Osteocyte (in vitro differentiated cells): ENCODE data around the gene RGS10. TPM values are rescaled to one million over a fixed set of nuclear protein-coding genes. Genes with fewer than 3 reads are reported as not detected.
A peak's percentile ranks its signal among the peaks of the same experiment; 100 is the strongest.

Experiments used
- DNase-seq: peaks from one replicate; pipeline ENCODE4 v3.0.0; 2021; ENCODE audit warnings: mixed read lengths; ENCODE audit not compliant: unreplicated experiment; ENCODE audit errors: extremely low spot score
- H3K27ac Mint-ChIP-seq: one replicate; pipeline ENCODE4 v1.8.0; 2021; ENCODE audit warnings: mild to moderate bottlenecking, mixed read lengths; ENCODE audit not compliant: unreplicated experiment
- H3K27me3 Mint-ChIP-seq: one replicate; pipeline ENCODE4 v1.8.0; 2021; ENCODE audit warnings: mixed read lengths; ENCODE audit not compliant: unreplicated experiment
- H3K36me3 Mint-ChIP-seq: one replicate; pipeline ENCODE4 v1.8.0; 2021; ENCODE audit warnings: mixed read lengths; ENCODE audit not compliant: unreplicated experiment
- H3K4me1 Mint-ChIP-seq: one replicate; pipeline ENCODE4 v1.8.0; 2021; ENCODE audit warnings: mixed read lengths; ENCODE audit not compliant: unreplicated experiment
- H3K4me3 Mint-ChIP-seq: one replicate; pipeline ENCODE4 v1.8.0; 2021; ENCODE audit warnings: mild to moderate bottlenecking, moderate library complexity, mixed read lengths; ENCODE audit not compliant: unreplicated experiment
- H3K9me3 Mint-ChIP-seq: one replicate; pipeline ENCODE4 v1.8.0; 2021; ENCODE audit warnings: mixed read lengths; ENCODE audit not compliant: unreplicated experiment
- CTCF ChIP-seq: fragments of 200-600 bp; sonication (generic); IDR thresholded peaks from 2 replicates; pipeline ENCODE4 v1.5.0; 2021; ENCODE audit warnings: antibody characterized with exemption, mild to moderate bottlenecking, moderate library complexity
- long read RNA-seq: library from polyadenylated mRNA; unstranded; transcript quantifications from one replicate; pipeline ENCODE4 v2.0.0, GENCODE V29; 2021
- total RNA-seq: library from RNA; stranded (reverse); gene quantifications from 2 replicates; pipeline ENCODE4 v1.2.1, GENCODE V29; 2021

Gene RGS10
- total RNA-seq = 19.0 and 23.3 TPM in 2 replicates
- long read RNA-seq, transcript RGS10-202 (5 exons, 804 nt) = major isoform, 15 of 15 reads
- long read RNA-seq, partial matches to known transcripts = 0 of 15 reads
- long read RNA-seq, other reads (novel, unspliced or antisense) = 0 of 15 reads

DNA sequence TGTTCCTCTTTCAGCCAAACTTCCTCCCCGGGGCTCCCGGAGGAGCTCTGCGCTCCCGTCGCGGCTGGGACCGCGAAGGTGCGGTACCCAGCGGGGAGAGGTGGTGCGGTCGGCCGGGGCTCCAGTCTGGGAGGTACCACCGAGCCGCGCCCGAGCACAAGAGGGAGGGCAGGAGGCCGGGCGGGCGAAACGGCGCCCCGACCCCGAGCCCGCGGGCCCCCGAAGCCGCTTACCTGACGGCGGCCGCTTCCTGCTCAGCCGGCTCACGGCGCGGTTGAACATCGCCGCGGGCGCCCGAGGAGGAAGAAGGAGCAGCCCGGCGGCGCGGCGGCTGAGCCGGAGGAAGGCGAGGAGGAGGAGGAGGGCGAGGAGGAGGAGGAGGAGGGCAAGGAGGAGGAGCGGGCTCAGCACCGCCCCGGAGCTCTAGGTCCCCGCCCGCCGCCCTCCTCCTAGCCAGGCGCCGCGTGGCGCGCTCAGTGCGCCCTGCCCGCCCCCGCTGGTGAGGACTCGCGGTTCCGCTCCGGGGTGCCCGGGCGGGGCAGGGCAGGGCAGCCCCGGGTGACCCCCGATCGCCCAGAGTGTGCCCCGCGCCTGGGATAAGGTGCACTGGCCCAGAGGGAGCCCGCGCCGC, at the start of gene RGS10:
RGS10 (minus strand) TSS at position 363 of the 631 bp plus-strand sequence; CDS start at position 282, 81 bp downstream.
- no peak for TF ChIP-seq CTCF
- Mint-ChIP-seq H3K9me3 (no peaks in the 10 kb centered on the region), H3K27me3 (peaks cover 1% of the 10 kb centered on the region), H3K36me3 (no peaks in the 10 kb centered on the region), H3K4me1 (peaks cover 37% of the 10 kb centered on the region), H3K27ac (no peak within 1 kb of the TSS), H3K4me3 (peak within 1 kb of the TSS; percentile 83)
- no peak for DNase-seq

GRCh38 chr10:119588071-119588470, 45.6 kb upstream of the RGS10 start:
- Mint-ChIP-seq H3K27me3 (no peaks in the 10 kb centered on the region), H3K27ac (no peak overlapping the region), H3K4me3 (no peak overlapping the region), H3K4me1 (peaks cover 20% of the 10 kb centered on the region), H3K36me3 (peaks cover 8% of the 10 kb centered on the region), H3K9me3 (no peaks in the 10 kb centered on the region)
- no peak for DNase-seq
- TF ChIP-seq CTCF = no peak

DNA sequence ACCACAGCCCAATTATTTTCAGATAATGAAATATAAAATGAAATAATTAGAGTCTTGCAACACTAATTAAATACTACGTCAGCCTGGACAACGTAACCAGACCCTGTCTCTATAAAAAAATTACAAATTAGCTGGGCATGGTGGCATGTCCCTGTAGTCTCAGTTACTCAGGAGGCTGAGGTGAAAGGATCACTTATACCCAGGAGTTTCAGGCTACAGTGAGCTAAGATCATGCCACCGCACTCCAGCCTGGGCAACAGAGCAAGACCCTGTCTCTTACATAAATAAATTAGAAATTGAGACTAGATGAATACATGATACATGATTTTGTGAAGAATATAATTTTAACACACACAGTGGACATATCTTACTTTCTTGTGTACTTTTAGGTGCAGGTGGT, 35.8 kb upstream of the RGS10 start:
- no peaks in the 10 kb centered on the region for H3K27me3 Mint-ChIP-seq
- no peak overlapping the region for H3K4me3 Mint-ChIP-seq
- DNase-seq = no peak
- H3K9me3 Mint-ChIP-seq = no peaks in the 10 kb centered on the region
- no peak overlapping the region for H3K27ac Mint-ChIP-seq
- no peak for TF ChIP-seq CTCF
- peaks cover 48% of the 10 kb centered on the region for H3K36me3 Mint-ChIP-seq
- H3K4me1 Mint-ChIP-seq = peaks cover 4% of the 10 kb centered on the region

DNA sequence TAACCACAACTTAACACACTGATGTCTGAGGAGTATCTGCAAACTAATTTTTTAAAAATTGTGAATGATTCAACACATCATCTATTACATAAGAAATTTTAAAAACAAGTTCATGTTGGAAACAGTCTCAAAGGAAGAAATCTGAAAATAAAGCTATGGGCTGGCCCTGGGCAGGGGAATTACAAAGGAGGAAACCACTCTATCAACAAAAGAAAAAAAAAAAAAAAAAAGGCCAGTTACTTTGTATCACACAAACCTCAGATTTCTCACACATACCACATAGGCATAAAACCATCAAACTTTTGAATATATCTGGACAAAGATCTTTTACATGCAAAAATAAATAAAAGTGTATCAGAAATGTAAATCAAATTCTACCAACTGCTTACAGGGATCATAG, 33.5 kb upstream of the RGS10 start:
- Mint-ChIP-seq H3K4me1 (no peaks in the 10 kb centered on the region), H3K27me3 (no peaks in the 10 kb centered on the region), H3K27ac (no peak overlapping the region), H3K4me3 (no peak overlapping the region), H3K9me3 (no peaks in the 10 kb centered on the region), H3K36me3 (peaks cover 46% of the 10 kb centered on the region)
- TF ChIP-seq CTCF = no peak
- DNase-seq = no peak

- no peaks in the 10 kb centered on the region for H3K27me3 Mint-ChIP-seq
- H3K4me3 Mint-ChIP-seq = no peak overlapping the region
- no peaks in the 10 kb centered on the region for H3K4me1 Mint-ChIP-seq
- peaks cover 46% of the 10 kb centered on the region for H3K36me3 Mint-ChIP-seq
- DNase-seq = no peak
- H3K9me3 Mint-ChIP-seq = no peaks in the 10 kb centered on the region
- no peak overlapping the region for H3K27ac Mint-ChIP-seq
- no peak for TF ChIP-seq CTCF
Observed at GRCh38 chr10:119575506-119575905, 33.0 kb upstream of the RGS10 start.
